B cell (primary cell): ENCODE measurements around the gene RNF157. TPM values are rescaled to one million over a fixed set of nuclear protein-coding genes. Genes with fewer than 3 reads are reported as not detected.

Source experiments
- ATAC-seq: fragments of 200-7000 bp; cut with Tn5 transposase; one replicate; pipeline ENCODE4 v1.10.0; 2021; ENCODE audit warnings: low read depth, mild to moderate bottlenecking, moderate number of reproducible peaks, moderate library complexity
- CTCF ChIA-PET: fragments of 350-600 bp; sonication (Branson Sonifier 250); formaldehyde crosslinking; loops from one replicate; lab custom pipeline; 2021; ENCODE audit warnings: antibody characterized with exemption, inconsistent platforms; lab: Charles Lee
- POLR2A ChIA-PET: fragments of 350-600 bp; sonication (Branson Sonifier 250); formaldehyde crosslinking; loops from one replicate; lab custom pipeline; 2021; ENCODE audit warnings: antibody characterized with exemption; lab: Charles Lee
- DNase-seq: peaks from one replicate; pipeline ENCODE4 v3.0.0; 2013
- H2AFZ ChIP-seq: 2 replicates; pipeline ENCODE4 v1.6.1; 2012; ENCODE audit warnings: mild to moderate bottlenecking, low read depth, low read length; ENCODE audit not compliant: insufficient read depth, poor library complexity, severe bottlenecking
- H3K27ac ChIP-seq, 2 donors: 1 replicate in 1 of 2; 2 replicates in 1 of 2; pipeline ENCODE4 v1.5.1; 2012 to 2013; ENCODE audit warnings: low read length in 2 of 2, mild to moderate bottlenecking in 2 of 2, moderate library complexity in 1 of 2
- H3K27me3 ChIP-seq, 4 experiments: fragments of 200-600 bp in 1 of 4; sonication (generic) in 1 of 4; replicated peaks in 1 of 4; 1 replicate in 2 of 4; 2 replicates in 2 of 4; pipeline versions ENCODE4 v1.6.1 to v1.7.0; 2013 to 2016; ENCODE audit warnings: low read length in 3 of 4, mild to moderate bottlenecking in 2 of 4, mixed read lengths in 1 of 4, moderate library complexity in 1 of 4; ENCODE audit not compliant: insufficient read depth in 4 of 4, control insufficient read depth in 3 of 4; ENCODE audit errors: control extremely low read depth in 1 of 4
- H3K36me3 ChIP-seq, 2 experiments: replicated peaks in 1 of 2; 1 replicate in 1 of 2; 2 replicates in 1 of 2; pipeline versions ENCODE4 v1.6.1 to v1.7.1; 2013; ENCODE audit warnings: low read length in 1 of 2; ENCODE audit not compliant: insufficient read depth in 2 of 2, control insufficient read depth in 1 of 2; ENCODE audit errors: control extremely low read depth in 1 of 2, extremely low read depth in 1 of 2
- H3K4me1 ChIP-seq, 2 donors: fragments of 200-600 bp in 1 of 2; sonication (generic) in 1 of 2; 1 replicate in 1 of 2; 2 replicates in 1 of 2; pipeline versions ENCODE4 v1.5.1 to v1.6.1; 2013 to 2017; ENCODE audit warnings: low read length in 2 of 2; ENCODE audit not compliant: control insufficient read depth in 2 of 2, insufficient read depth in 2 of 2
- H3K4me2 ChIP-seq: replicated peaks from 2 replicates; pipeline ENCODE3; 2012; ENCODE audit warnings: mild to moderate bottlenecking, low read depth, low read length; ENCODE audit not compliant: poor library complexity, severe bottlenecking
- H3K4me3 ChIP-seq, 5 experiments: fragments of 200-600 bp in 1 of 5; sonication (generic) in 1 of 5; 1 replicate in 3 of 5; 2 replicates in 2 of 5; pipeline versions ENCODE4 v1.5.1 to v1.7.0; 2011 to 2016; ENCODE audit warnings: low read length in 4 of 5, mild to moderate bottlenecking in 4 of 5, low read depth in 2 of 5, control low read depth in 1 of 5, moderate library complexity in 1 of 5; ENCODE audit not compliant: insufficient read depth in 1 of 5; ENCODE audit errors: control extremely low read depth in 1 of 5, extremely low read depth in 1 of 5
- H3K79me2 ChIP-seq: fragments of 200-600 bp; sonication (generic); one replicate; pipeline ENCODE4 v1.6.0; 2016; ENCODE audit warnings: low read length; ENCODE audit not compliant: control insufficient read depth, insufficient read depth
- H3K9ac ChIP-seq: fragments of 200-600 bp; sonication (generic); 2 replicates; pipeline ENCODE4 v1.6.1; 2017; ENCODE audit warnings: mild to moderate bottlenecking, low read length, moderate library complexity
- H3K9me3 ChIP-seq, 3 donors: one replicate each; pipeline versions ENCODE4 v1.6.1 to v1.7.1; 2013; ENCODE audit warnings: low read length in 2 of 3; ENCODE audit not compliant: control insufficient read depth in 2 of 3, insufficient read depth in 1 of 3; ENCODE audit errors: control extremely low read depth in 1 of 3
- H4K20me1 ChIP-seq: 2 replicates; pipeline ENCODE4 v1.6.0; 2012; ENCODE audit warnings: mild to moderate bottlenecking, low read length; ENCODE audit not compliant: insufficient read depth, control insufficient read depth, poor library complexity, severe bottlenecking
- H3K27ac Mint-ChIP-seq: one replicate; pipeline ENCODE4 v1.8.0; 2021; ENCODE audit warnings: mixed read lengths
- H3K27me3 Mint-ChIP-seq: one replicate; pipeline ENCODE4 v1.8.0; 2021; ENCODE audit warnings: mixed read lengths
- H3K4me1 Mint-ChIP-seq: one replicate; pipeline ENCODE4 v1.8.0; 2021; ENCODE audit warnings: mixed read lengths
- H3K4me3 Mint-ChIP-seq: one replicate; pipeline ENCODE4 v1.8.0; 2021; ENCODE audit warnings: mixed read lengths
- H3K9me3 Mint-ChIP-seq: one replicate; pipeline ENCODE4 v1.8.0; 2022; ENCODE audit warnings: mixed read lengths; ENCODE audit not compliant: insufficient read depth
- EZH2 ChIP-seq: IDR thresholded peaks from 2 replicates; pipeline ENCODE4 v1.6.1; 2012; ENCODE audit warnings: borderline replicate concordance, low read depth, mild to moderate bottlenecking, moderate library complexity, low read length; ENCODE audit not compliant: insufficient read depth, poor library complexity, severe bottlenecking
- WGBS: methylation state at CpG from one replicate; pipeline ENCODE4 v1.1.5; 2013; ENCODE audit warnings: missing lambda C conversion rate; ENCODE audit not compliant: insufficient coverage; 5-methylcytosine and 5-hydroxymethylcytosine counted together
- intact Hi-C: fragments of 100-400 bp; cut with micrococcal nuclease; formaldehyde crosslinking; loops from one replicate; pipeline ENCODE4 v1.10.0; 2022
- polyA plus RNA-seq: library from polyadenylated mRNA; depleted of rRNA; stranded (reverse); fragments of >200 nt; gene quantifications from 2 replicates; pipeline ENCODE4 v1.2.3, GENCODE V29; 2012
- total RNA-seq, 2 donors: library from RNA; stranded (reverse); fragments of 120-200 nt in 1 of 2; gene quantifications; 1 replicate in 1 of 2; 2 replicates in 1 of 2; pipeline versions ENCODE4 v1.2.3 to v1.2.4, GENCODE V29; 2013 to 2022
- TF ChIP-seq, protein P1 (sequence below): fragments of 200-600 bp; IDR thresholded peaks from one replicate; pipeline ENCODE4 v1.8.0; 2022; ENCODE audit warnings: antibody characterized with exemption, mild to moderate bottlenecking

Gene RNF157
- total and polyA plus RNA-seq, 2 donors (not counting 1 experiment from before 2014, with no cell fraction given) = 0.54 to 1.2 TPM

DNA sequence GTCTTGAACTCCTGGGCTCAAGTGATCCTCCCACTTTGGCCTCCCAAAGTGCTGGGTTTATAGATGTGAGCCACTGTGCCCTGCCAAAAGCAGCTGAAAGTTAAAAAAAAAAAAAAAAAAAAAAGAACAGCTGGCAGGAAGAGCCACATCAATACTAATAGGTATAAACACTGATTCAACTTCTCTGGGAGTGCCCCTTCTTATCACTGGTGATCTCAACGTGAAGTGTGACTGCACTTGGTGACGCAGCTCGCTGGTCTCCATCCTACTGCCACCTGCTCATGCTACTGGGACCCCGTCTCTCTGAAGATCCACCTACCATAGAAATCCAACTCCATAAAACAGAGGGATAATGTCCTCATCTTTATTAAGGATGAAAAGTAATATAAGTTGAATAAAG is 40.8 kb downstream of the RNF157 start:
- no peak for DNase-seq
- H3K27ac ChIP-seq = no peak overlapping the region

DNA sequence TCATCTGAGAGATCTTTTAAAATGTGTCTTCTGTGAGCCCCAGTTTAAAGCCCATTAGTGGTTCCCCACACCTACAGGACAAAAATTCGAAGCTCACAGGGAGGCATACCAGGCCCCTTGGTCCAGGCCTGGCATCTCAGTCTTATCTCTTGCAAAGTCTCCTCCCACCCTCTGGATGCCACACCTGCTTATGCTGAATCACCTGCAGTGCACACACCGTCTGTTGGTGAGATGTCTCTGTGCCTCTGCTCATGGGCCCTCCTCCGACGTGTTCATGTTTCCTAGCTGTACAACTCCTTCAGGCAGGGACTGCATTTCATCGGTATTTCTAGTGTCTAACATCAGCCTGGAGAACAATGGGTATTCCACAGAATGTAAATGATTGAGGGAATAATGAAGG is 41.6 kb downstream of the RNF157 start:
- Histone ChIP-seq H3K4me3 (no peak overlapping the region), H3K9ac (no peak overlapping the region), H3K9me3 (no peaks in the 10 kb centered on the region), H3K36me3 (no peaks in the 10 kb centered on the region), H3K4me2 (no peak overlapping the region), H3K27me3 (no peaks in the 10 kb centered on the region), H3K27ac (no peak overlapping the region), H4K20me1 (no peaks in the 10 kb centered on the region), H3K4me1 (no peaks in the 10 kb centered on the region), H3K79me2 (no peaks in the 10 kb centered on the region), H2AFZ (no peak overlapping the region)
- intact Hi-C loops = no loop called here
- CTCF ChIA-PET = interaction anchor here (1.1 kb wide), 1 partner anchor 16 kb away, joined by 3 read pairs; no protein-coding TSS in a partner anchor
- Mint-ChIP-seq H3K4me1 (peaks cover 9% of the 10 kb centered on the region), H3K4me3 (no peak overlapping the region), H3K27ac (no peak overlapping the region), H3K27me3 (no peaks in the 10 kb centered on the region), H3K9me3 (no peaks in the 10 kb centered on the region)
- TF ChIP-seq, protein P1, sequence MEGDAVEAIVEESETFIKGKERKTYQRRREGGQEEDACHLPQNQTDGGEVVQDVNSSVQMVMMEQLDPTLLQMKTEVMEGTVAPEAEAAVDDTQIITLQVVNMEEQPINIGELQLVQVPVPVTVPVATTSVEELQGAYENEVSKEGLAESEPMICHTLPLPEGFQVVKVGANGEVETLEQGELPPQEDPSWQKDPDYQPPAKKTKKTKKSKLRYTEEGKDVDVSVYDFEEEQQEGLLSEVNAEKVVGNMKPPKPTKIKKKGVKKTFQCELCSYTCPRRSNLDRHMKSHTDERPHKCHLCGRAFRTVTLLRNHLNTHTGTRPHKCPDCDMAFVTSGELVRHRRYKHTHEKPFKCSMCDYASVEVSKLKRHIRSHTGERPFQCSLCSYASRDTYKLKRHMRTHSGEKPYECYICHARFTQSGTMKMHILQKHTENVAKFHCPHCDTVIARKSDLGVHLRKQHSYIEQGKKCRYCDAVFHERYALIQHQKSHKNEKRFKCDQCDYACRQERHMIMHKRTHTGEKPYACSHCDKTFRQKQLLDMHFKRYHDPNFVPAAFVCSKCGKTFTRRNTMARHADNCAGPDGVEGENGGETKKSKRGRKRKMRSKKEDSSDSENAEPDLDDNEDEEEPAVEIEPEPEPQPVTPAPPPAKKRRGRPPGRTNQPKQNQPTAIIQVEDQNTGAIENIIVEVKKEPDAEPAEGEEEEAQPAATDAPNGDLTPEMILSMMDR = no peak
- no peak for TF ChIP-seq EZH2
- WGBS = 100% methylated on average over 3 of the region's 5 CpGs
- ATAC-seq (no peak), DNase-seq (no peak)
- POLR2A ChIA-PET = no interaction called here

More for the DNA sequence above, 40.8 kb downstream of the RNF157 start:
- ChIA-PET POLR2A (no interaction called here), CTCF (interaction anchor here (1.1 kb wide), 1 partner anchor 16 kb away, joined by 3 read pairs; no protein-coding TSS in a partner anchor)
- H2AFZ ChIP-seq = no peak overlapping the region
- H3K4me3 Mint-ChIP-seq = no peak overlapping the region
- no peak overlapping the region for H3K4me2 ChIP-seq
- peaks cover 4% of the 10 kb centered on the region for H3K27me3 Mint-ChIP-seq
- no peaks in the 10 kb centered on the region for H4K20me1 ChIP-seq
- H3K4me1 ChIP-seq = no peaks in the 10 kb centered on the region
- H3K4me3 ChIP-seq = no peak overlapping the region
- no peaks in the 10 kb centered on the region for H3K36me3 ChIP-seq
- H3K4me1 Mint-ChIP-seq = peaks cover 9% of the 10 kb centered on the region
- H3K9me3 Mint-ChIP-seq = no peaks in the 10 kb centered on the region
- no peaks in the 10 kb centered on the region for H3K9me3 ChIP-seq
- TF ChIP-seq, protein P1 = no peak
- intact Hi-C loops = no loop called here
- no peaks in the 10 kb centered on the region for H3K27me3 ChIP-seq
- no peak for ATAC-seq
- no peaks in the 10 kb centered on the region for H3K79me2 ChIP-seq
- no peak overlapping the region for H3K9ac ChIP-seq
- H3K27ac Mint-ChIP-seq = no peak overlapping the region
- WGBS = 0% methylated on average over 1 of the region's 4 CpGs
